ENCODE data around the gene LRP1B. TPM values are rescaled to one million over a fixed set of nuclear protein-coding genes. Genes with fewer than 3 reads are reported as not detected.

The LRP1B gene
- total and polyA plus RNA-seq, 2 of the 8 experiments (the other 6 are each of a cell fraction or from before 2014, with no cell fraction given) = 0.03 TPM; not detected in 1

DNA sequence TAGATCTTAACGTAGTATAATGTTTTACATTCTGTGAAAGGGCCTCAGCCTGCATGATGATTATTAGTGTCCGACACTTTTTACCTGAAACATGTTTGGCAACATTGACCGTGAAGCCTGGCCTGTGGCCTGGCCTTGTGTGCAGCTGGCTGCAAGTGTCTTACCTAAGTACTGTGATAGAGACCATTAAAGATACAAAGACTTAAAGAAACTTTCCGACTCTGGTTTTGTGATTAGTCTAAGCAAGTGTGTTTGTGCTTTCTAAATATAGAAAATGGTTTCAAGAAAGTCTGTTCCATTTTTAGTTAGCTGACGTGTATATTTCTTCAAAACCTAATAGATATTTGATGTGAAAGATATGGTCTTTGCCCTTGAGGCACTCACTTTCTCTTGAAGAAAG lies 601.8 kb downstream of the LRP1B start:
- WGBS, 2 experiments (ENCODE audit: extremely low coverage in 1 of 2, insufficient coverage in 1 of 2, insufficient read length in 1 of 2, insufficient replicate concordance in 2 of 2, low coverage in 1 of 2, low lambda C conversion rate in 2 of 2, missing lambda C conversion rate in 1 of 2) = 76% methylated on average over 5 of the region's 5 CpGs; no CpG with 5 or more reads in 1 of the 2 experiments
- no peak for FAIRE-seq
- no peak overlapping the region for H4K8ac ChIP-seq (ENCODE audit: extremely low read depth, insufficient read depth, low read length)
- no peak overlapping the region for H3K4me3 ChIP-seq (ENCODE audit: extremely low read depth in 1 of 4, insufficient read depth in 2 of 4, low read depth in 3 of 4, low read length in 4 of 4)
- DNase-seq (ENCODE audit: low read depth in 1 of 2, low spot score in 2 of 2) = no peak
- H3K18ac ChIP-seq (ENCODE audit: extremely low read depth, low read length) = no peak overlapping the region
- CTCF ChIA-PET (ENCODE audit: partially characterized antibody) = no interaction called here
- H3K4ac ChIP-seq (replicated peaks; ENCODE audit: insufficient read length, low read depth, low read length) = no peak overlapping the region
- no peaks in the 10 kb centered on the region for H3K36me3 ChIP-seq (ENCODE audit: control insufficient read depth in 2 of 4, insufficient read depth in 4 of 4, low read length in 3 of 4)
- H4K5ac ChIP-seq (ENCODE audit: insufficient read length, low read depth, low read length) = no peak overlapping the region
- no peak overlapping the region for H2AK5ac ChIP-seq (ENCODE audit: low read depth, low read length)
- no peak overlapping the region for H2BK12ac ChIP-seq (ENCODE audit: low read depth, low read length)
- H3K9me3 ChIP-seq (ENCODE audit: insufficient read depth in 2 of 2, low read depth in 1 of 2, low read length in 1 of 2) = no peaks in the 10 kb centered on the region
- POLR2A ChIA-PET (ENCODE audit: partially characterized antibody) = interaction anchor here (1.0 kb wide), 1 partner anchor 39 kb away, joined by 4 read pairs; no protein-coding TSS in a partner anchor
- no peak overlapping the region for H3K27ac ChIP-seq (ENCODE audit: low read depth, low read length)
- H3K9ac ChIP-seq (replicated peaks in 1 of 4; ENCODE audit: extremely low read depth in 1 of 4, low read depth in 3 of 4, low read length in 3 of 4) = no peak overlapping the region
- H3K23me2 ChIP-seq (ENCODE audit: low read depth, low read length) = no peaks in the 10 kb centered on the region
- TF ChIP-seq TAF1 (IDR thresholded peaks at IDR 0.05; ENCODE audit: low read depth, low read length) = no peak
- no peaks in the 10 kb centered on the region for H3K79me2 ChIP-seq (ENCODE audit: control insufficient read depth in 1 of 2, insufficient read depth in 2 of 2, low read length in 2 of 2)
- H3K4me1 ChIP-seq (replicated peaks in 1 of 4; ENCODE audit: control insufficient read depth in 3 of 4, insufficient read depth in 4 of 4, low read length in 3 of 4) = no peaks in the 10 kb centered on the region
- H3K27me3 ChIP-seq (replicated peaks in 1 of 4; ENCODE audit: control insufficient read depth in 3 of 4, extremely low read depth in 1 of 4, insufficient read depth in 3 of 4, low read length in 3 of 4) = no peaks in the 10 kb centered on the region
- no peak overlapping the region for H3K23ac ChIP-seq (ENCODE audit: insufficient read length)
- H3K4me2 ChIP-seq (ENCODE audit: insufficient read depth in 1 of 2, low read depth in 2 of 2, low read length in 2 of 2) = no peak overlapping the region
- no peak overlapping the region for H2AFZ ChIP-seq (ENCODE audit: low read length)
- H3K79me1 ChIP-seq (ENCODE audit: low read depth, low read length) = no peaks in the 10 kb centered on the region
- no peak overlapping the region for H2BK15ac ChIP-seq (ENCODE audit: low read length)
- no peak overlapping the region for H4K91ac ChIP-seq (replicated peaks; ENCODE audit: insufficient read length, low read length)
- H4K20me1 ChIP-seq (replicated peaks in 1 of 2; ENCODE audit: control insufficient read depth in 1 of 2, insufficient read depth in 2 of 2, low read length in 2 of 2) = no peaks in the 10 kb centered on the region
- no peak overlapping the region for H2BK20ac ChIP-seq (ENCODE audit: low read length)
- no peak overlapping the region for H2BK5ac ChIP-seq (ENCODE audit: low read depth, low read length)
- H3K56ac ChIP-seq (replicated peaks; ENCODE audit: insufficient read length, low read depth, low read length) = no peak overlapping the region
- no peak overlapping the region for H3K14ac ChIP-seq (ENCODE audit: insufficient read length)
- no peak overlapping the region for H2BK120ac ChIP-seq (replicated peaks; ENCODE audit: low read depth, low read length)

Measured in H1 (cell line).